Esophagus muscularis mucosa (tissue), 4 donors: Measurements from ENCODE around the gene SMO.

Experiments
- CTCF ChIP-seq, 3 experiments: fragments of 200-600 bp in 2 of 3; fragments of 450-650 bp in 1 of 3; sonication (generic) in 2 of 3; IDR thresholded peaks; one replicate each; pipeline ENCODE4 v1.5.1; 2017 to 2019; ENCODE audit warnings: antibody characterized with exemption in 3 of 3, mild to moderate bottlenecking in 2 of 3, moderate library complexity in 1 of 3
- EP300 ChIP-seq: sonication (generic); formaldehyde crosslinking; IDR thresholded peaks from one replicate; pipeline ENCODE4 v1.6.1; 2017; ENCODE audit warnings: antibody characterized with exemption
- POLR2A ChIP-seq: fragments of 450-650 bp; IDR thresholded peaks from one replicate; pipeline ENCODE4 v1.6.1; 2017; ENCODE audit warnings: antibody characterized with exemption, moderate library complexity, mild to moderate bottlenecking, low read depth
- POLR2AphosphoS5 ChIP-seq, 2 donors: sonication (generic); formaldehyde crosslinking; IDR thresholded peaks; one replicate each; pipeline ENCODE4 v1.6.1; 2017; ENCODE audit warnings: antibody characterized with exemption in 2 of 2

DNA sequence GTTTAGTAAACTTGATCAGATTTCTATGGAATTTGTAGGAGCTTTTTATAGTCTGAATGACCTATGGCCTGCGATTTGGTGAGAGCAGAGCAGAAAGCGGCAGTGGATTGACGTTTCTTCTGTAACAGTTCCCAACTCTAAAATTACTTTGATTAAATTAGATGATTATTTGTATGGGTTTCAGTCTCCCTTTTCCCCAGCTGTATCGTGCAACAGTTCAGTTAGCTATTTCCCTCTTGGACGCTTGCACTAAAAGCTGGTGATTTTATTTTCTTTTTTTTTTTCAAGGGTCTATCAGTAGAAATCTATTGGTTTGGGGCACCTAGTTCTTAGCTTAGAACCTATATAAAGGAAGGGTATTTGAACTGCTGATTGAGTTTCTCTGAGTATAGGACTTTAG, 43.2 kb downstream of the SMO start:
- TF ChIP-seq CTCF (IDR thresholded peaks at IDR 0.05) (no peak), POLR2A (no peak), EP300 (no peak), POLR2AphosphoS5 (IDR thresholded peaks at IDR 0.05) (no peak)
